Upper lobe of left lung (tissue), 4 donors: Measurements from ENCODE around the gene SYNPO2.

Experiments used
- EP300 ChIP-seq, 4 donors: sonication (generic); formaldehyde crosslinking; IDR thresholded peaks; one replicate each; pipeline ENCODE4 v1.5.1; 2017; ENCODE audit warnings: antibody characterized with exemption in 4 of 4, control low read depth in 2 of 4
- TF ChIP-seq, protein P1 (sequence below), 6 experiments: fragments of 450-650 bp in 4 of 6; fragments of 200-600 bp in 2 of 6; sonication (generic) in 2 of 6; IDR thresholded peaks; one replicate each; pipeline ENCODE4 v1.5.1; 2016 to 2019; ENCODE audit warnings: antibody characterized with exemption in 6 of 6

DNA sequence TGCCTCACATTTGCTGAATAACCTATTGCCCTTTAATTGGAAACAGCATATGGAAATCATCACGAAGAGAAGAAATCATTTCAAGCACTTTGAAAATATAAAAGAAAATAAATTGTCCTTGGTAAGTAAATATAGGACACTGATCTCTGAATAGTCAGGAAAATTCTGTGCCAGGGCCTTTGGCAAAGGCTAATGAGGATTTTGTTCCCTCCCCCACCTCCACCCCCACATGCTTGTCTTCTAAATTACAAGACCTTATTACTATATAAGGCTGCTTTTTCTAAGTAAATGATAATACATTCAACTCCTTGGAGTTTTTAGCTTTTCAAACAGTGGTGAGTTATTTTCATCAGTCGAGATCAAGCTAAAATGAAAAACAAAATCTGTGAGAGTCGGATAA is 15.8 kb downstream of the SYNPO2 start:
- TF ChIP-seq, protein P1, sequence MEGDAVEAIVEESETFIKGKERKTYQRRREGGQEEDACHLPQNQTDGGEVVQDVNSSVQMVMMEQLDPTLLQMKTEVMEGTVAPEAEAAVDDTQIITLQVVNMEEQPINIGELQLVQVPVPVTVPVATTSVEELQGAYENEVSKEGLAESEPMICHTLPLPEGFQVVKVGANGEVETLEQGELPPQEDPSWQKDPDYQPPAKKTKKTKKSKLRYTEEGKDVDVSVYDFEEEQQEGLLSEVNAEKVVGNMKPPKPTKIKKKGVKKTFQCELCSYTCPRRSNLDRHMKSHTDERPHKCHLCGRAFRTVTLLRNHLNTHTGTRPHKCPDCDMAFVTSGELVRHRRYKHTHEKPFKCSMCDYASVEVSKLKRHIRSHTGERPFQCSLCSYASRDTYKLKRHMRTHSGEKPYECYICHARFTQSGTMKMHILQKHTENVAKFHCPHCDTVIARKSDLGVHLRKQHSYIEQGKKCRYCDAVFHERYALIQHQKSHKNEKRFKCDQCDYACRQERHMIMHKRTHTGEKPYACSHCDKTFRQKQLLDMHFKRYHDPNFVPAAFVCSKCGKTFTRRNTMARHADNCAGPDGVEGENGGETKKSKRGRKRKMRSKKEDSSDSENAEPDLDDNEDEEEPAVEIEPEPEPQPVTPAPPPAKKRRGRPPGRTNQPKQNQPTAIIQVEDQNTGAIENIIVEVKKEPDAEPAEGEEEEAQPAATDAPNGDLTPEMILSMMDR (IDR thresholded peaks at IDR 0.05) = no peak
- no peak for TF ChIP-seq EP300 (IDR thresholded peaks at IDR 0.05)
